ENCODE measurements around the gene TMEM150B. TPM values are rescaled to one million over a fixed set of nuclear protein-coding genes. Genes with fewer than 3 reads are reported as not detected.

Gene TMEM150B
- total RNA-seq = not detected in 2 replicates

GRCh38 chr19:55325172-55325571 is at the start of gene TMEM150B:
TMEM150B (minus strand) TSS chr19:55325341; CDS start chr19:55321036, 4,305 bp downstream.

GRCh38 chr19:55370305-55370988 is 45.3 kb upstream of the TMEM150B start, which contains the start of gene IL11:
IL11 (minus strand) TSS chr19:55370463; CDS start chr19:55370310, 153 bp downstream.

GRCh38 chr19:55362990-55363716 is 38.0 kb upstream of the TMEM150B start, which contains the start of gene GARIN5B:
GARIN5B (minus strand) TSS chr19:55363260; CDS start chr19:55363066, 194 bp downstream.

GRCh38 chr19:55354698-55355212 is 29.6 kb upstream of the TMEM150B start, which contains the start of gene COX6B2:
COX6B2 (minus strand) TSS chr19:55354719; CDS start chr19:55354521, 198 bp downstream.

GRCh38 chr19:55339105-55339888 is 14.2 kb upstream of the TMEM150B start, which contains the start of gene KMT5C:
KMT5C (plus strand) TSS chr19:55339876; CDS start chr19:55341937, 2,061 bp downstream.

GRCh38 chr19:55283548-55284377 is 41.4 kb downstream of the TMEM150B start, which contains the start of gene BRSK1:
BRSK1 (plus strand) TSS chr19:55283997; CDS start chr19:55284443, 446 bp downstream.

GRCh38 chr19:55279770-55280643 is 45.1 kb downstream of the TMEM150B start, which contains the start of gene HSPBP1:
HSPBP1 (minus strand) TSS chr19:55280110; CDS start chr19:55279608, 502 bp downstream.

Other genes with a start within 250 kb of the TMEM150B start
- 0.26 TPM in 1 of 2 replicates, not detected in the other for gene EPS8L1, start 249.5 kb downstream of the TMEM150B start, total RNA-seq
- gene PPP1R12C, start 207.7 kb downstream of the TMEM150B start, total RNA-seq = 30.4 and 32.4 TPM in 2 replicates
- gene TNNT1, start 176.1 kb downstream of the TMEM150B start, total RNA-seq = 1.9 and 7.8 TPM in 2 replicates
- gene TNNI3, start 167.6 kb downstream of the TMEM150B start, total RNA-seq = not detected in 2 replicates
- 0.43 and 0.91 TPM in 2 replicates for gene DNAAF3, start 158.7 kb downstream of the TMEM150B start, total RNA-seq
- not detected in 2 replicates for gene SYT5, start 145.1 kb downstream of the TMEM150B start, total RNA-seq
- gene PTPRH, start 115.8 kb downstream of the TMEM150B start, total RNA-seq = 5.1 and 7.1 TPM in 2 replicates
- gene TMEM86B, start 96.6 kb downstream of the TMEM150B start, total RNA-seq = 0.76 and 1.7 TPM in 2 replicates
- 26.1 and 27.7 TPM in 2 replicates for gene PPP6R1, start 66.3 kb downstream of the TMEM150B start, total RNA-seq
- 23.0 and 25.6 TPM in 2 replicates for gene HSPBP1, start 45.2 kb downstream of the TMEM150B start, total RNA-seq
- 0.65 TPM in 2 replicates for gene BRSK1, start 41.3 kb downstream of the TMEM150B start, total RNA-seq
- gene KMT5C, start 14.5 kb upstream of the TMEM150B start, total RNA-seq = 5.0 and 5.6 TPM in 2 replicates
- gene COX6B2, start 29.4 kb upstream of the TMEM150B start, total RNA-seq = not detected in 2 replicates
- not detected in 2 replicates for gene GARIN5B, start 37.9 kb upstream of the TMEM150B start, total RNA-seq
- 1.2 and 1.4 TPM in 2 replicates for gene IL11, start 45.1 kb upstream of the TMEM150B start, total RNA-seq
- not detected in 2 replicates for gene TMEM190, start 51.5 kb upstream of the TMEM150B start, total RNA-seq
- not detected in 2 replicates for gene TMEM238, start 59.0 kb upstream of the TMEM150B start, total RNA-seq
- 441 and 509 TPM in 2 replicates for gene RPL28, start 60.6 kb upstream of the TMEM150B start, total RNA-seq
- gene UBE2S, start 82.4 kb upstream of the TMEM150B start, total RNA-seq = 32.4 and 36.3 TPM in 2 replicates
- gene SHISA7, start 118.0 kb upstream of the TMEM150B start, total RNA-seq = not detected in 2 replicates
- gene ISOC2, start 136.3 kb upstream of the TMEM150B start, total RNA-seq = 48.6 and 53.3 TPM in 2 replicates
- gene C19orf85, start 139.4 kb upstream of the TMEM150B start, total RNA-seq = not detected in 2 replicates
- 2.1 and 2.7 TPM in 2 replicates for gene ZNF628, start 151.3 kb upstream of the TMEM150B start, total RNA-seq
- gene NAT14, start 159.8 kb upstream of the TMEM150B start, total RNA-seq = 3.8 and 5.6 TPM in 2 replicates
- 23.4 and 33.8 TPM in 2 replicates for gene SSC5D, start 163.1 kb upstream of the TMEM150B start, total RNA-seq
- gene SBK2, start 211.8 kb upstream of the TMEM150B start, total RNA-seq = not detected in 2 replicates
- gene SBK3, start 220.2 kb upstream of the TMEM150B start, total RNA-seq = 0.11 TPM in 1 of 2 replicates, not detected in the other

Data from articular chondrocyte of knee joint (primary cell).